HK-2 (cell line): ENCODE results near the gene ZNF106.

Experiments
- DNase-seq: peaks from one replicate; pipeline ENCODE4 v3.0.0-alpha.2; 2018; ENCODE audit not compliant: unreplicated experiment

The ZNF106 gene

GRCh38 chr15:42490671-42491538 lies at the start of gene ZNF106:
ZNF106 (minus strand) TSS chr15:42491141; CDS start chr15:42472289, 18,852 bp downstream.
- DNase-seq, result peak; percentile 79

GRCh38 chr15:42533246-42533645 lies 42.3 kb upstream of the ZNF106 start:
- no peak for DNase-seq

- no peak for DNase-seq
Measured at GRCh38 chr15:42528970-42529369, 38.0 kb upstream of the ZNF106 start.

GRCh38 chr15:42523331-42523730 lies 32.4 kb upstream of the ZNF106 start:
- DNase-seq, result no peak

- no peak for DNase-seq
Measured at GRCh38 chr15:42511007-42511391, 20.1 kb upstream of the ZNF106 start.

- no peak for DNase-seq
Measured at GRCh38 chr15:42510258-42511006, 19.5 kb upstream of the ZNF106 start.

GRCh38 chr15:42508263-42508690 lies 17.3 kb upstream of the ZNF106 start:
- no peak for DNase-seq

GRCh38 chr15:42507514-42507913 lies 16.6 kb upstream of the ZNF106 start:
- DNase-seq, result no peak

GRCh38 chr15:42504631-42505030 lies 13.7 kb upstream of the ZNF106 start:
- DNase-seq, result no peak

- no peak for DNase-seq
Measured at GRCh38 chr15:42503825-42504224, 12.9 kb upstream of the ZNF106 start.

GRCh38 chr15:42502477-42502876 lies 11.5 kb upstream of the ZNF106 start:
- DNase-seq, result no peak

GRCh38 chr15:42499858-42500609 lies 9.1 kb upstream of the ZNF106 start:
- DNase-seq, result no peak

GRCh38 chr15:42498212-42499068 lies 7.5 kb upstream of the ZNF106 start:
- no peak for DNase-seq

GRCh38 chr15:42495361-42496212 lies 4.6 kb upstream of the ZNF106 start, which contains the start of gene SNAP23:
SNAP23 (plus strand) TSS chr15:42495634; CDS start chr15:42511847, 16,213 bp downstream.
- DNase-seq, result peak; percentile 90

- peak; percentile 27 for DNase-seq
Measured at GRCh38 chr15:42494998-42495360, 4.0 kb upstream of the ZNF106 start.

- no peak for DNase-seq
Measured at GRCh38 chr15:42493679-42494078, 2.7 kb upstream of the ZNF106 start.

GRCh38 chr15:42491539-42492225 lies 741 bp upstream of the ZNF106 start:
- DNase-seq, result peak; percentile 13

- no peak for DNase-seq
Measured at GRCh38 chr15:42490291-42490670, 660 bp downstream of the ZNF106 start.

GRCh38 chr15:42483677-42484076 lies 7.3 kb downstream of the ZNF106 start:
- DNase-seq, result no peak

- DNase-seq, result no peak
Measured at GRCh38 chr15:42482701-42483100, 8.2 kb downstream of the ZNF106 start.
